Stimulated activated CD4-positive, alpha-beta T cell treated with anti-CD3 and anti-CD28 coated beads, Interleukin-4, amount 100 ng/mL, for 24 hours (primary cell): Measurements from ENCODE around the gene SBF2.
A peak's percentile ranks its signal among the peaks of the same experiment; 100 is the strongest.
"Not testable (repeated sequence)": the region's sequence is repeated elsewhere in the genome, so short reads cannot be mapped to it uniquely, and the experiment has no call there.

Experiments
- DNase-seq: peaks from one replicate; pipeline ENCODE4 v3.0.0-alpha.2; 2020

Gene SBF2

DNA sequence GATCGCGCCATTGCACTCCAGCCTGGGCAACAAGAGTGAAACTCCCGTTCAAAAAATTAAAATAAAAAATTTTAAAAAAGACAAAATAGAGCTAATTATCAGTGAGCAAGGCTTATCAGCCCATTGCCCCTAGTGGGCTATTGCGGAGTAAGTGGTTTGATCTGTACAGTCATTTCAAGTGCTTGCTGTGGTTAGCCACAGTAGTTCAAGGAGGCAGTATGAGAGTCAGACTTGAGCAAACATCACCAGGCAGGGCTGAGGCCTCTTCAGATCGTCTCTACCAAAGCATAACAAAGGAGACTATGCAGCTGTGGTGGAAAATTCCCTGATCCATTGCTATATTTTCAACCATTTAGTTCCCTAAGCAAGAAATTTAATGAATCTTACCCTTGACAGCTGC lies 4.3 kb upstream of the SBF2 start:
- DNase-seq = peak; percentile 64

DNA sequence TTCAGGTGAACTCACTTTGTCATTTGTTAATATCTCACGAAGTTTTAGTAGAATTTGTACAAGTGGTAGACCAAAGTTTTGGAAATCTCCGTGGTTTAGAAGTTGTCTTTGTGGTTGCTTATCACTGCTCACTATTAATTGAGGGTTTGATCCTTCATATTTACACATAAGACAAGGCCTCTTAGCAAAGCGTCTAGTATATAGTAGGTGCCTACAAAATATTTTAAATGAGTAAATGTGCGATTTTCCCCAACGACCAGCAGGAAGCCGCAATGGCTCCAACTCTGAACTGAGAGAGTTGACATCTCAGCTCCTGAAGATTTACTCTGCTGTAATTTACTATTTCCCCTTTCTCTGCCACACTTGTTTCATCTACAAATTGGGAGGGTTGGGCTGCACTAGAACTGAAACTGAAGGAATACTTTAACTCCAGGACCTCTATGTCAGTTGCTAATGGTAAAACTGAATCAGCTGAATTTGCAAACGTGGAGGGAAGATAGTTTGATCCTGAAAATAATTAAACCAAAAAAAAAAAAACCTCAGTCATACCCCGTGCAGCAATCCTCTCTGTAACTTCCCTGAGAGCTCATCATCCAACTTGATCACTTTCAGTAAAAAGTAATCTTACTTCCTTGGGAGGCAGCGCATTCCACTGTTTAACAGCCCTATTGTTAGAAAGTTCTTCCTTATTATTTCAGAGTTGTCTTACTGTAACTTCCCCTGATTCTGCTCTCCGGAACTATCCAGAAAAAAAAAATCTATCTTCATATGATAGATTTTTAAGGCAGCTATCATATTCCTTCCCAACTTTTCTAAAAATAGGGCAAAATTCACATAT lies 1.3 kb upstream of the SBF2 start:
- no peak for DNase-seq

- DNase-seq = no peak
These were observed 403 bp upstream of the SBF2 start for GRCh38 chr11:10294290-10294953.

DNA sequence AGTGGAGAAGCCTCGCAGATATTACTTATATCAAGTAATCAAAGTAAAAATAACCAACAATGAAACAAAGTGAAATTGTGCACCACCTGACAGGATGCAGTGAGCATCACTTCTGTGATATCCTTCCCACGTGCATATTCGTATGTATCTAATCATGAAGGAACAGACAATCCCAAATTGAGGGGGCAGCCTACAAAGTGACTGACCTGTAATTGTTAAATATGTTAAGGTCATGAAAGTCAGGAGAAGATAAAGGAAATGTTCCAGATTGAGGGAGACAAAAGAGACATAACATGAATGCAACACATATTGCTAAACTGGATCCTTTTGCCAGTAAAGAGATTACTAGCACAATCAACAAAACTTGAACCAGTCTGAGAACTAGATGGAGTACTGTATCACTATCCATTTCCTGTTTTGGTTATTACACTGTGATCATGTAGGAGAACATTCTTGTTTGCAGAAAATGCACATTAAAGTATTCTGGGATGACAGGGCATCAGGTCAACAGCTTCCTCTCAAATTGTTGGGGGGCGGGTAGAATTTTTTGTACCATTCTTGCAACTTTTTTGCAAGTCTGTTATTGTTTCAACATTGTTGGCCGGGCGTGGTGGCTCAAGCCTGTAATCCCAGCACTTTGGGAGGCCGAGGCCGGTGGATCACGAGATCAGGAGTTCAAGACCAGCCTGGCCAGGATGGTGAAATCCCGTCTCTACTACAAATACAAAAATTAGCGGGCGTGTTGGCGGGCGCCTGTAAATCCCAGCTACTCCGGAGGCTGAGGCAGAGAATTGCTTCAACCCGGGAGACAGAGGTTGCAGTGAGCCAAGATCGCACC lies 2.0 kb downstream of the SBF2 start:
- no peak for DNase-seq

GRCh38 chr11:10289765-10290380 lies 4.1 kb downstream of the SBF2 start:
- no peak for DNase-seq

DNA sequence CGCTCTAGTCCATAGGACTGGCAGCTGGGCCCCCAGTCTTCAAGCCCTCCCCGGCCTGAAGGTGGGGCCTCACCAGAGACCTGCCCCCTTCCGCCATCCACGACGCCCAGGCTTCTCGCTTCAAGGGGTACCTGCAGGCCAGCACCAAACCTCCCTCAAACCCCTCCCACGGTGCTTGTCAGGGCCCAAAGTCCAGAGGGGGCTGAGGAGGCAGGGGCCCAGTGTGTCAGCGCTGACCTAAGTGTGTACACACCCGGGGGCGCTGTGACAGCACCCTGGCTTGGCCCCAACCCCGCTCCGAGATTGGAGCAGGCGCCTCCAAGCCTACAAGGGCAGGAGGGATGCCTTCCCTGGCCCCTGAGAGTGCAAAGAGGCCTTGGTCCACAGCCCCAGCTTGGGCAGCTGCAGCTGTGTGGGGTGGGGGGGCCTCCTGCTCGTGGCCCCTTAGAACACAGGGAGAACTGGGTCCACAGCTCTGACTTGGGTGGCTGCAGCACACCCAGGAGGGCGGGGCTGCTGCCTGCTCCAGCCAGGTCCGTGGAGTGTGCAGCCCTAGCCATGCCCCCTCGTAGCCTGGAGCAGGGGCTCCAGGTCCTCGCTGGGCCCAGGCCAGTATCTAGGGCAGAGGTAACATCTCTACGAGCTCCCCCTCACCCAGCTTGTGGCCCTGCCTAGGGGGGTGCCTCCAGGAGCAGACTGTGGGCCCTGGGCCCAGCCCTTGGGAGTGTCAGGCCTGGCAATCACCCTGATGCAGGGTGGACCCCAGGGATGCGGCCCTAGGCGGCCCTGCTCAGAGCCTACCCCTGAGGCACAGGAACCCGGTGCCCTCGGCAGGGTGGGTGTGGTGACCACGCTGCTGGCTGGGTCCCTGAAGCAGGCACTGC lies 4.9 kb downstream of the SBF2 start:
- no peak for DNase-seq

GRCh38 chr11:10287766-10288715 lies 6.0 kb downstream of the SBF2 start:
- no peak for DNase-seq

- no peak for DNase-seq
These were observed 6.9 kb downstream of the SBF2 start for GRCh38 chr11:10287140-10287539.

DNA sequence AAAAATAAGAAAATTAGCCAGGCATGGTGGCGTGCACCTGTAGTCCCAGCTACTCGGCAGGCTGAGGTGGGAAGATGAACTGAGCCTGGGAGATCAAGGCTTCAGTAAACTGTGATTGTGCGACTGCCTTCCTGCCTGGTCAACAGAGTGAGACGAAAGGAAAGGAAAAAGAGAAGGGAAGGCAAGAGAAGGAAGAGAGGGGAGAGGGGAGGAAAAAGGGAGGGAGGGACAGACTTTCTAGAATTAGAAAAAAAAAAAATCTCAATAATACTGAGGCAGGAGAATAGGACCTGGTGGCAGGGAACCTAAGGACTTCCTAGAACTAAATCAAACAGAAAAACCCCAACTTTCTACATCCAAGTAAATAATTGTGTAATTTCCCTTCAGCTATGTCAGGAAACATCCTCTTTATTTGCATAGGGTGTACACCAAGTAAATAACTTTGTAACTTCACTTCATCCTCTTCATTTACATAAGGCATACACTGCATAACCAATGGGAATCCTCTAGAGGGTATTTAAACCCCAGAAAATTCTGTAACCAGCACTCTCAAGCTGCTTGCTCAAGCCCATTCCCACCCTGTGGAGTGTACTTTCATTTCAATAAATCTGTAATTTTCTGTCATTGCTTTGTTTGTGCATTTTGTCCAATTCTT lies 8.7 kb downstream of the SBF2 start:
- DNase-seq = no peak

DNA sequence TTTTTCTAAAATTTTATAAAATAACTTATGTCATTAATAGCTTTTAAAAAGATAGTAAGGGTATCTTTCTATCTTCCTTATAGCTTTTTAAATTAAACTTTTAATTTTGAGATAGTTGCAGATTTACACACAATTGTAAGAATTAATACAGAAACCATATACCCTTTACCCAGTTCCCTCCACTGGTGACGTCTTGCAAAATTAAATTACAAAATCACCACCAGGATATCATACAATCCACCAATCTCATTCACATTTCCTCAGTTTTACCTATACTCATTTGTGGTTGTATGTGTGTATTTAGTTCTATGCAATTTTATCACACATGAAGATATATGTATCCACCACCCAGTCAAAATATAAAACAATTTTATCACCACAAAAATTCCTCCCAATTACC lies 10.0 kb downstream of the SBF2 start:
- DNase-seq = no peak

DNA sequence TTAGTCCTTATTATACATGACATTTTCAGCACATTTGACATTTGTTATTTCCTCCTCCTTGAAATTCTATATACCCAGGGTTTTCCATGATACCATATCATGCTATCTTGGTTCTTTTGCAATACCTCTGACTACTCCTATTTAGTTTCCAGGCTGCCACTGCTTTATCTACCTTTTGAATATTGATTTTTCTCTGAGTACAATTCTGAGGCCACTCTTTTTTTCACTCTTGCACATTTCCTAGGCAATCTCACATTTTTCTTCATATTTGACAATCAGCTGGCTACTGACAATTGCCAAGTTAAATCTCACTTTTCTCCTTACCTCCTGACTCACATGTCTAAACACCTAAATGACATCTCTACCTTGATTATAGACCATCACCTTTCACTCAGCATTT lies 11.9 kb downstream of the SBF2 start:
- DNase-seq = no peak

- DNase-seq = no peak
These were observed 18.3 kb downstream of the SBF2 start for GRCh38 chr11:10275714-10276113.

DNA sequence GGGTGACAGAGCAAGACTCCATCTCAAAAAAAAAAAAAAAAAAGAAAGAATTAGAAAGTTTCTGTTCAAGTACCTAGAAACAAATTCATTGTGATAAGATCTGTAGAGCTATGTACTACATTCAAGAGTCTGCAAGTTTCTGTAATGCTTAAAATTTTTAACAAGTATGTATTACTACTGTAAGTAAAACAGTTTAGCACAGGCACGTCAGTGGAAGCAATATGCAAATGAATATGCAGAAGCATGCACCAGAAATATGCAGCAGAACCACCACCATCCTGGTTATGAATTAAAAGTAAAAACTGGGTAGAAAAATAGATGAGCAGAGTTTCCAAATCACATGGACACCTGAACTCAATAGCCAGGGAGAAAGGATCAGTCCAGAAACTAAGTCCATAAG lies 19.3 kb downstream of the SBF2 start:
- DNase-seq = no peak

- DNase-seq = no peak
These were observed 20.3 kb downstream of the SBF2 start for GRCh38 chr11:10273738-10274137.

GRCh38 chr11:10272132-10272531 lies 21.9 kb downstream of the SBF2 start:
- no peak for DNase-seq

DNA sequence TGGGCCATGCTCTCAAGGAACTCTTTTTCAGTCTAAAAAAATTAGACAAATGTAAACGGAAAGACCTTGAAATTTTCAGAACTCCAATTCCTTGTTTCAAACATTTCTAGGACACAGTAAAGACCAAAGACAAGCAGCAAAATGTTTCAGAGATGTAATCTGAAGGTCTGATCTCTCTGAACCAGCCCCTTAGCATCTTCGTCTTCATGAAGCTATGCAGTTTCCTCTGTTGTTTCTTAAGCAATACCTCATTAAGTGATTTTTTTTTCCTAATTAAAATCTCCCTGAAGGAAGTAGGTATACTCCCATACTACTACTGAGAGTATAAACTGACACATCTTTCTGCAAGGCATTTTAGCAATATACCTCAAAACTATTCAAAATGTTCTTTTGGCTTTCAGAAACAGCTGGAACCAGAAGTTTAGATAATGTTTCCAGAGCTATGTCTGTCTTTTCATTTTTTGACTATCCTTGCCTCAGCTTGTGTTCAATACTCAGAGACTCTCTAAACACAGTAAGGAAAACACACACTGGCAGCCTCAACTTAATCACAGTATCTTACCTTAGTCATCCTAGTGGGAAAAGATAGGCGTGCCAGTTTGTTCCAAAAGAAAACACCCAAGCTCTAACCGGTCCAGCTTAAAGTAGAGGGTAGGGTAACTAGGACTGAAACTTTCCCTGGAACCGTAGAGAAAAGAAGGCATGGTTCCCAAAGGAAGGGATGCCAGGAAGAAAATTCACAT lies 25.1 kb downstream of the SBF2 start:
- no peak for DNase-seq

GRCh38 chr11:10267821-10268220 lies 26.2 kb downstream of the SBF2 start:
- DNase-seq = no peak

DNA sequence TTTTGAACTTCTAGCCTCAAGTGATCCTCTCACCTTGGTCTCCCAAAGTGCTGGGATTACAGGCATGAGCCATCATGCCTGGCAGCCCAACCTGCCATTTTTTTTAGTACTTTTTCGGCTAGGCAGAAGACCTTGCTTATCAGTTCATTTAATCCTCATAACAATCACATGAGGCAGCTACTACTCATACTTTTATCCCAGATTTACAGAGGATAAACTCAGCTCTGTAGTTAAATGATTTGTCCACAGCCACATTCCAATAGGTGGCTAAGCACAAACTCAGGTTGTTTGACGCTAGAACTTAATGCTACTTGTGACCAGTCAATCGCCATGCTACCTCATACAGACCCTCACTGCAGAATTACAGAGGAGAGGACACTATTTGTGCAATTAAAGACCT lies 28.1 kb downstream of the SBF2 start:
- no peak for DNase-seq

GRCh38 chr11:10264716-10265115 lies 29.3 kb downstream of the SBF2 start:
- not testable (repeated sequence) for DNase-seq

GRCh38 chr11:10263929-10264328 lies 30.1 kb downstream of the SBF2 start:
- DNase-seq = no peak
